IPS-18a (cell line): ENCODE measurements around the gene DMD.
"Not testable (repeated sequence)": the region's sequence is repeated elsewhere in the genome, so short reads cannot be mapped to it uniquely, and the experiment has no call there.

ENCODE experiments used
- H3K27ac ChIP-seq: one replicate; pipeline ENCODE4 v1.5.1; 2013; ENCODE audit warnings: low read length
- H3K27me3 ChIP-seq: one replicate; pipeline ENCODE4 v1.6.1; 2013; ENCODE audit warnings: mild to moderate bottlenecking, low read length; ENCODE audit not compliant: control insufficient read depth, insufficient read depth
- H3K36me3 ChIP-seq: one replicate; pipeline ENCODE4 v1.6.1; 2013; ENCODE audit warnings: low read depth, low read length; ENCODE audit not compliant: control insufficient read depth
- H3K4me1 ChIP-seq: one replicate; pipeline ENCODE4 v1.6.1; 2013; ENCODE audit warnings: low read depth, low read length; ENCODE audit not compliant: control insufficient read depth
- H3K4me3 ChIP-seq: one replicate; pipeline ENCODE4 v1.5.1; 2013; ENCODE audit warnings: low read length
- H3K9ac ChIP-seq: one replicate; pipeline ENCODE4 v1.6.1; 2013; ENCODE audit warnings: mild to moderate bottlenecking, low read length, moderate library complexity
- H3K9me3 ChIP-seq: one replicate; pipeline ENCODE4 v1.6.1; 2013; ENCODE audit warnings: low read depth, low read length; ENCODE audit not compliant: control insufficient read depth

Gene DMD

DNA sequence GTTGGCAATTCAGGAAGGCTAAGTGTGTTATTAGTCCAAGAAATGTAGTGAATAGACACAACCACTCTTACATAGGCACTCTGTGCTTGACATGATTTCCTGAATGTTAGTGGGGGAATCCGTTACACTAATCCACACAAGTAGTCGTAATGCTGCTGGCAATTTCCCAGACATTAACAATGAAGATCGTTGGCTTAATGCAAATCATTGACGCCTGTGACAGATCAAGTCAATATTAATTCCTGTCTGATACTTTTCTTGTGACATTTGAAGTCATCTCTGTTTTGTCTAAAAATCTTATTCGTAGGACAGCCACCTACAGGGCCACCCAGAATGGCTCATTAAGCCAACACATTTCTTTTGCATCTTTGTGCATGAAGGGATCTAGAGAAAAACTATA lies 1200.4 kb downstream of the DMD start:
- Histone ChIP-seq H3K4me3 (no peak overlapping the region), H3K27ac (no peak overlapping the region), H3K9me3 (peaks cover 7% of the 10 kb centered on the region), H3K4me1 (no peaks in the 10 kb centered on the region), H3K9ac (no peak overlapping the region), H3K27me3 (no peaks in the 10 kb centered on the region), H3K36me3 (no peaks in the 10 kb centered on the region)

DNA sequence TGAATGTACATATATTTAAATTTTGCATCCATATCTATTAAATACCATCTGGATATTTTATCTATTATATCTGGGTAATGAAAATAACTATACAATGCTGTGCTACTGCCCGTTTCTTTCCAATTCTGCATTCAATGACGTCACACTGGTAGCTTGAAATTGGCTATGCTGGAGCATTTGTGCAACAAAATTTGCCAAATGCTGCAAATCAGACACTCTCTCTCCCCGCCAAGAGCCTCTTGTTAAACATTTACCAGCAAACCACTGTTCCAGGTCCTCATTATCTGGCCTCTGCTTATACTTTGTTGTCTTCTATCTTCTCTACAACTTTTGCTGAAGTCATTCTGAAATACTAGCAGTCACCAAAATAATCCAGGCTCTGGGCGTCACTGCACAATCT lies 1201.1 kb downstream of the DMD start:
- Histone ChIP-seq H3K9ac (no peak overlapping the region), H3K9me3 (peaks cover 7% of the 10 kb centered on the region), H3K27me3 (no peaks in the 10 kb centered on the region), H3K36me3 (no peaks in the 10 kb centered on the region), H3K4me3 (no peak overlapping the region), H3K27ac (no peak overlapping the region), H3K4me1 (no peaks in the 10 kb centered on the region)

DNA sequence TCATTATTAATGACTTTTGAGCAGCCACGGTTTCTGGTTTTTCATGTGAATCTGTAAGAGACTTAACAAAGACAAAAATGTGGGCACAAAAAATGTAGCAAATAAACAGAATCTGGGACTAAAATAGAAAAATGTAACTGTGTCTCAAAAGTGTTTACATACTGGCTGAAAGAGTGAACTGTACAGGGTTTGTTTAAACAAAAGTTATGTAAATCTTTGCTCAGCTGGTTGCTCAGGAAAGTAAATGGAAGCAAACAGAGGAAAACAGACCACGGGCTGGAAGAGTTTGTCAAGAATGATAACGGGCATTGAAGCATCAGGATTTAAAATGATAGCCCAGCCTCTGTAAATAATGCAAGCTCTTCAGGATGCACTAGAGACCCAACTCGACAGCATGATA lies 1217.7 kb downstream of the DMD start:
- Histone ChIP-seq H3K4me1 (no peaks in the 10 kb centered on the region), H3K9me3 (peaks cover 37% of the 10 kb centered on the region), H3K9ac (no peak overlapping the region), H3K27ac (no peak overlapping the region), H3K4me3 (no peak overlapping the region), H3K36me3 (no peaks in the 10 kb centered on the region), H3K27me3 (no peaks in the 10 kb centered on the region)

DNA sequence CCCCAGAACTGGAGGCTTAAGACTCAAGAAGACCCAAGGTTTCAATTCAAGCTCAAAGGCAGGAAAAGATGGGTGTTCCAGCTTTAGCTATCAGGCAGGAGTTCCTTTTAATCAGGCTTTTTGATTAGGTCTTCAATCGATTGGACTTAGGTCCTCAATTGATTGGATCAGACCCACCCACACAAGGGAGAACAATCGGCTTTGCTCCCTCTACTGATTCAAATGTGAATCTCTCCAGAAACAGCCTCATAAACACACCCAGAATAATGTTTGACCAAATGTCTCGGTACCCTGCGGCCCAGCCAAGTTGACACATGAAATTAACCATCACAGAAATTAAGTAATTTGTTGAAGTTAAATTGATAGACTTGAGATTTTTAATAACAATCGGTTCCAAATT lies 1222.4 kb downstream of the DMD start:
- Histone ChIP-seq H3K4me3 (no peak overlapping the region), H3K36me3 (no peaks in the 10 kb centered on the region), H3K27ac (no peak overlapping the region), H3K9ac (no peak overlapping the region), H3K4me1 (no peaks in the 10 kb centered on the region), H3K27me3 (no peaks in the 10 kb centered on the region), H3K9me3 (peaks cover 41% of the 10 kb centered on the region)

DNA sequence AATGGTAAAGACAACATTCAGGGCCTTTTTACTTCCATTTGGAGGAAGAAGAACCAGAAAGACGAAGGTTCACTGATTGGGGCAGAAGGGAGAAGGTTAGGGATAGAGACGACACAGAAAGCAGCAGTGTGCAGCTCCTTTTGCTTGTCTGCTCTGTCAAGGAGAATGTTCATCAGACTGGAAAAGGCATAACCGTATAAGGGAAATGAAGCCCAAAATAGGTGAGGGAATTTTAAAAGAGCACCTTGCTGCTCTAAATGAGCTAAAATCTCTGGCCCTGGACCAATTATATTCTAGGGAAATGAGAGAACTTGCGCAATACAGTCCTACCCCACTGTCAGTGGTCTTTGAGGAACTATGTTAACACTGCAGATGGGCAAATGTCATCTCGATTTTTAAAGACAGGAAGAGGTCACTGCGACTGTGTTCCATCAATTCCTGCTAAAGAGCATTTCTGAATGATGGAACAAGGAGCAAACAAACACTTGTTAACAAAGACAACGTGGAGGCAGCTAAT lies 1229.7 kb downstream of the DMD start:
- Histone ChIP-seq H3K4me3 (no peak overlapping the region), H3K27ac (no peak overlapping the region), H3K36me3 (no peaks in the 10 kb centered on the region)

DNA sequence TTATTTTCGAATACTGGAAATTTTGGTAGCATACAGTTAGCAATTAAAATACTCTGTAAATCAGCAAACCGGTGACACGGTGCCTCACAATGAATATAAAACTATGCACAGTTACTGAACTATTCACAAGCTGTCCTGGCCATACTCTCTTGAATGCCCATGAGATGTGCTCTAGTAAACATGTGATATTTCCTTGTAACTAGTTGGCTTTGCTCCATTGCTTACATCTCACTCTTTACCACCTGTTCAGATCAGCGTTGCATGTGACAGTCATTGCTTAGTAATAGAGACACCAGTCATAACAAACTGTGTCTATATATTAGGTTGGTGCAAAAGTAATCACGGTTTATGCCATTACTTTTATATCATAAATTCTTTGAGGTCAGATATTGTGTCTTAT lies 1241.6 kb downstream of the DMD start:
- no peaks in the 10 kb centered on the region for H3K4me1 ChIP-seq
- H3K9me3 ChIP-seq = peaks cover 5% of the 10 kb centered on the region
- H3K27ac ChIP-seq = no peak overlapping the region
- no peak overlapping the region for H3K9ac ChIP-seq
- no peaks in the 10 kb centered on the region for H3K27me3 ChIP-seq
- H3K4me3 ChIP-seq = no peak overlapping the region
- H3K36me3 ChIP-seq = no peaks in the 10 kb centered on the region

More for the DNA sequence above, 1229.7 kb downstream of the DMD start:
- H3K9ac ChIP-seq = no peak overlapping the region
- peaks cover 13% of the 10 kb centered on the region for H3K9me3 ChIP-seq
- no peaks in the 10 kb centered on the region for H3K27me3 ChIP-seq
- H3K4me1 ChIP-seq = no peaks in the 10 kb centered on the region

DNA sequence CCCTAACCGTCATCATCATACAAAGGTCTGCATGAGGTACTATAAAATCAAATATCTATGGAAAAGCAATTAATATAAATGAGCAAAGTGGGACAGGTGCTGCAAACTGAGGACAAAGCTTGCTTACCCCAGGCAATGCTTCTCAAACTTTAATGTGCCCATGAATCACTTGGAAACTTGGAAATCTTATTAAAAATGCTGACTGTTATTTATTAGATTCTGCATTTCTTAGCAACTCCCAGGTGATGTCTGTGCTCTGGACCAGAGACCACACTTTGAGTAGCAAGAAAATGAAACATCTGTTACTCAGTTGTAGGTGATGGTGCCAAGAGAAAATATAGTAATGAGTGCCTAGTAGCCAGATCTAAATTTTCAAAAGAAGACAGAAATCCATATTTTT lies 1249.1 kb downstream of the DMD start:
- Histone ChIP-seq H3K9ac (no peak overlapping the region), H3K4me1 (no peaks in the 10 kb centered on the region), H3K27ac (no peak overlapping the region), H3K4me3 (no peak overlapping the region), H3K9me3 (peaks cover 14% of the 10 kb centered on the region), H3K36me3 (no peaks in the 10 kb centered on the region), H3K27me3 (no peaks in the 10 kb centered on the region)

DNA sequence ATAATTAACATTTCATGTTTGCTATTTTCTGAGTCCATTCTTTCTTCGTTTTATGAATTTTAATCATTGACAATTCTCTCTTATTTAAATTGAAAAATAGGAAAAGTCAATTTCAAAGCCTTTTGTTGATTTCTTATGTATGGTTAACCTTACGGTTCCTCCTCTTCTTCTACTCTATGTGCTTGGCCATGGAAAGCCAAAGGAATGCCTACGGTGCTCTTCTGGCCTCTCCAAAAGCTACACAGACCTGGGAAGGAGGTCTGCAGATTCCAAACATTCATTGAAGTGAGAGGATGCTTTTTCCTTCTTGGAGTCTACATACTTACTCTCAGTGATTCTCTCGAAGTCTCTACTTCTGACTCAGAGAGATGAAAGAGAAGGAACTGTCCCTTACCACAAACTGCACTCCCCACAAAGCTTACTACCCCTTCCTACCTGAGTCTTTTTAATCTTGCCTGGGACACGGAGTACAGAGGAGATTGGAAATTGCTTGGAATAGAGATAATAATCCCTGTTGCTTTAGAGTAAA lies 1276.4 kb downstream of the DMD start:
- H3K27me3 ChIP-seq = no peaks in the 10 kb centered on the region
- no peak overlapping the region for H3K4me3 ChIP-seq
- H3K36me3 ChIP-seq = no peaks in the 10 kb centered on the region
- peaks cover 23% of the 10 kb centered on the region for H3K9me3 ChIP-seq
- no peak overlapping the region for H3K27ac ChIP-seq
- no peaks in the 10 kb centered on the region for H3K4me1 ChIP-seq
- no peak overlapping the region for H3K9ac ChIP-seq

DNA sequence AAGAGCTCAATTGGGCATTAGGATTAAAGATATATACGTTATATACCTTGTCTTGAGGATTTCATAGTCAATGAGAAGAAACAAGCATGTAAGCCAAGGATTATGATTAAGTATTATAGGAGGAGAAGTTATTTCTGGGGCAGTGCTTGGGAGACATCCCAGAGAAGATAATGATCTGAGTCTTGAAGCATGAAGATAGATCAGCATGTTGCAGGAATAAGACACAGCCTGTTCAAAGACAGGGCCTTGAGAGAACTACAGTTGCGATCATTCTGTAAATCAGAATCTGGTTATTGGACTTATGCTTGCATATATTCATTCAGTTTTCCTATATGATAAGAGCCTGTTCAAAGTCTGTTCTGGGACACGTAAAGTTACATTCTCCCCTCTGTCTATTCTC lies 1277.3 kb downstream of the DMD start:
- Histone ChIP-seq H3K4me3 (no peak overlapping the region), H3K9me3 (peaks cover 23% of the 10 kb centered on the region), H3K4me1 (no peaks in the 10 kb centered on the region), H3K9ac (no peak overlapping the region), H3K27me3 (no peaks in the 10 kb centered on the region), H3K36me3 (no peaks in the 10 kb centered on the region), H3K27ac (no peak overlapping the region)

DNA sequence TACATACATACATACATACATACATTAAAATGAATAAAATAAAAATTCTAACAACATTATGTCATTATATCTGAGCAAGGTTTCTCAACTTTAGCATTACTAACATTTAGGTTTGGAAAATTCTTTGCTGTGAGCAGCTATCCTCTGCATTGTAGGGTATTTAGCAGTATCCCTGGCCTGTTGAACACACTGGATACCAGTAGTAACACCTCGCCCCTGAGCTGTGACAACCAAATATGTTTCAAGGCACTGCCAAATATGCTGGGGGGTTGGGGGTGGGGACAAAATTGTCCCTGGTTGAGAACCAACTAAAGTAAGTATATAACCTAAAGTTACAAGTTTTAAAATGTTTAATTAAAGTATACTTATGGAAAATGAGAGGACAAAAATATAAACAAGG lies 1278.6 kb downstream of the DMD start:
- Histone ChIP-seq H3K27me3 (no peaks in the 10 kb centered on the region), H3K27ac (no peak overlapping the region), H3K4me1 (no peaks in the 10 kb centered on the region), H3K9me3 (peaks cover 25% of the 10 kb centered on the region), H3K9ac (no peak overlapping the region), H3K36me3 (no peaks in the 10 kb centered on the region), H3K4me3 (no peak overlapping the region)

DNA sequence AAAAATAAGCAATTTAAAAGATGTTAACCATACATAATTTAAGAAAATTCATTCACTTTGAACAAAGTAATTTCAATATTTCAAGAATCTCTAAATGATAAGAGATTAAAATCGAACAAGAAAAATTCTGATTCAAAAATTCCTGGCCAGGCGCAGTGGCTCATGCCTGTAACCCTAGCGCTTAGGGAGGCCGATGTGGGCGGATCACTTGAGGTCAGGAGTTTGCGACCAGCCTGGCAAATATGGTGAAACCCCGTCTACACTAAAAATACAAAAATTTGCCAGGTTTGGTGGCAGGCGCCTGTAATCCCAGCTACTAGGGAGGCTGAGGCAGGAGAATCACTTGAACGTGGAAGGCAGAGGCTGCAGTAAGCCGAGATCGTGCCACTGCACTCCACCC lies 1279.0 kb downstream of the DMD start:
- not testable (repeated sequence) for H3K9ac ChIP-seq, H3K27me3 ChIP-seq, H3K27ac ChIP-seq, H3K4me1 ChIP-seq, H3K4me3 ChIP-seq, H3K36me3 ChIP-seq
- peaks cover 27% of the 10 kb centered on the region for H3K9me3 ChIP-seq

DNA sequence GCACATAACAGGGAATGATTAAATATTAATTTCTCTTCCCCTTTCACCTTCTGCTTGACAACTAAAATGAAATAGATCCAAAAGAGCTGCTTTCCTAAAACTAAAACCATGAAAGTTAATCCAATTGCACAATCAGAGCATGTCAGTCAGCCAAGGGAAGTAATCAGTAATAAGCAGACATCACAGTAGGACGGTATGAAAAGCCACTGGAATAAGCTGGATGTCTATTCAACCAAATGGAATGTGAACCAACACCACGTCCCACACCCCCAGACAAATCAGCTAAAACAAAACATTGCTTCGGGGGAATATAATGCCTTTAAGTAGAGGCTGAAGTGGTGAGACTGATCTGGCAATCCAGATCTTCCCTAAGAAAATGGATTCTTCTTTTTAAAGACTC lies 1280.1 kb downstream of the DMD start:
- peaks cover 27% of the 10 kb centered on the region for H3K9me3 ChIP-seq
- H3K27me3 ChIP-seq = no peaks in the 10 kb centered on the region
- no peak overlapping the region for H3K9ac ChIP-seq
- H3K4me3 ChIP-seq = no peak overlapping the region
- no peak overlapping the region for H3K27ac ChIP-seq
- H3K4me1 ChIP-seq = no peaks in the 10 kb centered on the region
- no peaks in the 10 kb centered on the region for H3K36me3 ChIP-seq
